DND-41 (cell line): ENCODE results near the gene MAP2K5.

Experiments
- CTCF ChIP-seq: IDR thresholded peaks from 2 replicates; pipeline ENCODE4 v1.5.1; 2012; ENCODE audit warnings: borderline replicate concordance, low read length, moderate library complexity, mild to moderate bottlenecking; ENCODE audit not compliant: poor library complexity, severe bottlenecking; ENCODE audit errors: extremely low read depth
- EZH2 ChIP-seq: IDR thresholded peaks from 3 replicates; pipeline ENCODE4 v1.6.1; 2012; ENCODE audit warnings: borderline replicate concordance, low read depth, mild to moderate bottlenecking, moderate library complexity, low read length, inconsistent platforms; ENCODE audit not compliant: severe bottlenecking

GRCh38 chr15:67823314-67824196, 281.1 kb downstream of the MAP2K5 start:
- TF ChIP-seq CTCF: no peak
- no peak for TF ChIP-seq EZH2
